IPS DF 4.7 (cell line): Measurements from ENCODE around the gene SIRT7.

ENCODE experiments used
- DNase-seq: peaks from one replicate; pipeline ENCODE4 v3.0.0-alpha.2; 2013; ENCODE audit warnings: low spot score; ENCODE audit errors: extremely low read depth

SIRT7 gene

DNA sequence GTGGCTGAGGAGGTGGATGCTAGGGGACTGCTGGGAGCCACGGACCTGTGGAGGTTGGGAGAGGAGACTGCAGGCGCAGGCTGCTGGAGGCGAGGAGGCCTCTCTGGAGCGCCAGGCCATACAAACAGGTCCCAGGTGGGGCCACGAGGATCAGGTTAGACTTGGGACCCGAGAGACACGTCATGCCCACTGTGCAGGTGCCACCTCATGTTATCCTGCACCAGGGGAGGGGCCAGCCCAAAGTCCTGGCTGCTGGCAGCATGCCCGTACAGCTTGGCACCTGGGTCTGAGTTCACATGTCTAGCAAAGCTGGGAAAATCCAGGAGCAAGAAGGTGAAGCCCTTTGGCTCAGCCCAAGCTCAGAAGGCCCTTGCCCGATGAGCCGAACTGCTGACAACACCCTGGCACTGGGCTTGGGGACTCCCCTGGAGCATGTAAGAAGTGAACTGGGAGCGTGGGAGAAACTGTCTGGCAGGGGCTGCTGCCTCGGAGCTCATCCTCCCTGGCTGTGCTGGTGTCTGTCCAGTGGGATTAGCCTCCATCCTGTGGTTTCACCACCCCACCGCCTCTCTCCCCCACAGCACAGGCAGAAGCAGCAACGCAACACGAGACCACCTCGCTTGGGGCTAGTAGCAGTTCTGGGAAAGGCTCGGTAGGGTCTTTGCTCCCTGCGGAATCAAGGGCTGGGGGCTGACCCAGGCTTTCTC is 52.1 kb downstream of the SIRT7 start:
- DNase-seq = no peak

DNA sequence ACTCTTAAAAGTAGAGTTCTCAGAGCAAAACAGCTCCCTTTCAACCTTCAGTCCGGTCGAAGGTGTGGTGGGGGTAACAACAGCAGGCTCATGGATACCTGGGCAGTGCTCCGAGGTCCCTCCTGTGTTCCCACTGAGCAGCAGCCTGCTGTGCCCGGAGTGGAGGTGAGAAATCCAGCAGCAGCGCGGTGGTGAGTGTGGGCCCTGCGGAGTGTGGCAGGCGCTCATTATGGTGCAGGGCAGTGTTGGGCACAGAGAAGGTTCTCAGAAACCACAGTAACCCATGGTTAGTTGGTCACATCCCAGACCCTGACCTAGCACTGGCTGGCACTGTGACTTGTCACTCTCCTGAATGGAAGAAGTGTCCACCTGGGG is 52.6 kb downstream of the SIRT7 start:
- DNase-seq = no peak

DNA sequence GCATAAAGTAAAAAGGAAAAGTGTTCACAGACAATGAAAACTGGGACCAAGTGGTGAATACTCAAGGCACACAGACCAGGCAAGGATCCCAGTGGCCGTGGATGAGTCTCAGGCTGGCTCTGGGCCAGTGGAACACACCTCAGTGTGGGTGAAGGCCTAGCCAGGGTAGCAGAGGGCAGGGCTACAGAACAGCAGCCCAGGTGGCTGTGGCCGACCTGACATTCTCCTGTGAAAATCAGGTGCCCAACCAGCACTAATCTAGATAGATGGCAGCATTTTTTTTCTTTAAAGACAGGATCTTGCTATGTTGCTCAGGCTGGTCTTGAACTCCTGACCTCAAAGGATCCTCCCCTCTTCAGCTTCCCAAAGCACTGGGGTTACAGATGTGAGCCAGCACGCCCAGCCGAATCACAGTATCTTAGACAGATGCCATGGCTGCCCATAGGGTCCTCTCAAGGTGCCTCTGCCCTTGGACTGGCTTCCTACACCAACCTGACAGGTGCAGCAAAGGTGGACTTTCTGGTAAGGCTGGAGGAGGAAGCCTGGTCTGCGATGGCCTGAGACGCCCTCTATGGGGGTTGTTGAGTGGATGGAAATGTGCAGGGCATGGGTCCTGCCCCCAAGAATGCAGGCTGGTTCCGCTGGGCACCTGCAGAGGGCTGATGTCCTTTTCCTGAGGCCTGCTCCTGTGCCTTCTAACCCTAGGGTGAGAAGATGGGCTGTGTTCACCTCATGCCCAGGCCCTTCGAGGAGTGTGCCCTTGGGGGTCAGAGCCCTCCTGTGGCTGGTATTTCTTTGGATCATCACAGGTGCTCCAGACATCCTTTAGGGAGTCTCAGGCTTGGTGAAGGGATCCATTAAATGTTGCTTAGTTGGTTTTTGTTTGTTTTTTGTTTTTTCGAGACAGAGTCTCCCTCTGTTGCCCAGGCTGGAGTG is 53.9 kb downstream of the SIRT7 start:
- no peak for DNase-seq

DNA sequence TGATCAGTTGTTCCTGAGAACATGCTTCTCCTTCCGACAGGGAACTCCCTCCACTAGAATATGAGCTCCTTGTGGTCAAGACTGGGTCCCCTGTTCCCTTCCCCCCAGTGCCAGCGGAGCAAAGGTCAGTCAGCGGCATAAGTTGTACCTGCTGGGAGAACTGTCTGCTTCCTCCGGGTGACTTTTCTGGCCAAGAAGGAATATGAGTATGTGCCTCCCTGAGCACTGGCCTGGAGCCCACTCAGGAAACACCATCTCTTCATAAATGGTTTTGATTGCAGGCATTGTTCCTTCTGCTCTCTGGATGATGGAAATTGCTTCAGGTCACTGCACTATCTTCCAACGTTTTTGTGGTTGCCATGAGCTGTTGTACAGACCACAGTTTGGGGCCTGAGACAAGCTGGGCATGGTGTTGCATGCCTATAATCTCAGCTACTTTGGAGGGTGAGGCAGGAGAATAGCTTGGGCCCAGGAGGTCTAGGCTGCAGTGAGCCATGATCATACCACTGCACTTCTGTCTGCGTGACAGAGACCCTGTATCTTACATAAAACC is 54.8 kb downstream of the SIRT7 start:
- no peak for DNase-seq
